HL-60 (cell line): Measurements from ENCODE around the gene GNAI2. TPM values are rescaled to one million over a fixed set of nuclear protein-coding genes. Genes with fewer than 3 reads are reported as not detected.

Experiments used
- DNase-seq, 2 experiments: peaks; one replicate each; pipeline ENCODE4 v3.0.0-alpha.2; 2010 to 2020; ENCODE audit warnings: low read depth in 1 of 2, low spot score in 1 of 2
- H3K27ac ChIP-seq: fragments of 250-450 bp; sonication (Bioruptor Pico); replicated peaks from 2 replicates; pipeline ENCODE4 v1.5.1; 2020; ENCODE audit warnings: mild to moderate bottlenecking, moderate library complexity
- H3K27me3 ChIP-seq: fragments of 250-450 bp; sonication (Bioruptor Pico); 2 replicates; pipeline ENCODE4 v1.5.1; 2021; ENCODE audit warnings: mild to moderate bottlenecking, moderate library complexity; ENCODE audit not compliant: insufficient read depth, poor library complexity, severe bottlenecking
- H3K4me3 ChIP-seq: replicated peaks from 2 replicates; pipeline ENCODE4 v1.5.1; 2011; ENCODE audit warnings: mild to moderate bottlenecking, control low read depth, low read length; ENCODE audit not compliant: insufficient read depth
- GABPA ChIP-seq: IDR thresholded peaks from 2 replicates; pipeline ENCODE4 v1.6.1; 2012; ENCODE audit warnings: low read depth
- POLR2AphosphoS5 ChIP-seq: IDR thresholded peaks from 2 replicates; pipeline ENCODE4 v1.6.1; 2012; ENCODE audit warnings: low read depth
- SPI1 ChIP-seq: IDR thresholded peaks from 2 replicates; pipeline ENCODE4 v1.6.1; 2012; ENCODE audit warnings: low read depth, mild to moderate bottlenecking, borderline replicate concordance
- microRNA-seq: library from miRNA; unstranded; fragments of <30 nt; microRNA quantifications from one replicate; pipeline ENCODE4, GENCODE V29; 2018
- TF ChIP-seq, protein P1 (sequence below): IDR thresholded peaks from 2 replicates; pipeline ENCODE4 v1.6.1; 2012; ENCODE audit warnings: low read depth; ENCODE audit not compliant: insufficient replicate concordance
- TF ChIP-seq, protein P2 (sequence below): IDR thresholded peaks from one replicate; pipeline ENCODE4 v1.5.1; 2011; ENCODE audit warnings: low read length, control low read depth, inconsistent platforms; ENCODE audit not compliant: insufficient read depth

Gene GNAI2

DNA sequence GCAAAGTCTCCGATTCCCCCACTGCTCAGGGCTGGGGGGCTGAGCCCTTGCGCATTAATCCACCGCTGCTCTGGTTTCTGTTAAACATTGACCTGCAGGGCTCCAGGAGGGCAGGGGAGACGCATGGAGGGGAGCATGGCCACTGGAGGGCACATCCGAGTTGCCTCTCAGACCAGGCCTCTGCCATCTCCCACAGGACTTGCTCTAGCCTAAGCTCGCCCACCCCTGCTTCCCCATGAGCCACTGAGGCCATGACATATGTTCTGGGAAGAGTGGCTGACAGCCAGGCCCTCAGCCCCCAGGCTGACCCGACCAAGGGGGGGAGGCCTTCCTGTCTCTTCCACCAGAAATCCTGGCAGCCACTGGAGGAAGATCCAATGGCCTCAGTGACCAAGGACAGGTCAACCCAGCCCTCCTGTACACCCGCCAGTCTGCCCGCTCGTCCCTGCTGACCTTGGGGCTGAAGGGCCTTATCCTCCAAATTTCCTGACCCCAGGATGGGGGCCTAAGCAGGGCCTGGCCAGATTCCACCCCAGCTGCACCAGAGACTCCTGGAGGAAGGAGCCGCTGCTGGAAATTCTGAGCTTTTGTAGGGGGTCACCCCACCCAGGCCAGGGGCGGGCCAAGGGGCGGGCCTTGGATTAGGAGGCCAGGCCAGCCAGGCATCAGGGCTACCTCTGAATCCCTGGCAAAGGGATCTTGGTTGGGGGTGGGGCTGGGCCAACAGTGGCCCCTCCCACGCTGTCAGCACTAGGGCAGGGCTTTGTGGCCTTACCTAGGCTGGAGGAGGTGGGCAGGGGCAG lies 67.2 kb downstream of the GNAI2 start, which contains the start of gene HYAL1:
Gene HYAL1, minus strand, starts transcription at position 562 of the 803 bp plus-strand sequence. CDS start 618 bp downstream, outside the sequence.
- no peak for DNase-seq
- H3K4me3 ChIP-seq = no peak within 1 kb of the TSS

DNA sequence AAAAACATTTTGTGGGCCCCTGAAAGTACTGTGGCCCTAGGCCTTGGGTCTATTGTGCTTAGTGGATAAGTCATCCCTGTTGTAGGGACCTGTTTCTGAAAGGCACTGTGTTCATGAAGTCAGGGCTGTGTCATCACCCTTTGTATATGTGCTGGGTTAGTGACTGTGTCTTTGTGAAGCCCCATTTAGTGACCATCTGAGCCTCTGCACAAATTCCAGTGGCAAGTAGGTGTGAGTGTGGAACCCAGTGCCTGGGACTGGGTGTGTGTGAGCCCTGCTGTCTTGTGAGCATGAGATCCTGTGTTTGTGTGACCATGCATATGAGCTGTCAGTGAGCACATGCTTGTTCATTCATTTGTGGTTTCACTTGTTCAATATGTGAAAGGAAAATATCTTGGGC lies 68.6 kb downstream of the GNAI2 start:
- TF ChIP-seq, protein P1, sequence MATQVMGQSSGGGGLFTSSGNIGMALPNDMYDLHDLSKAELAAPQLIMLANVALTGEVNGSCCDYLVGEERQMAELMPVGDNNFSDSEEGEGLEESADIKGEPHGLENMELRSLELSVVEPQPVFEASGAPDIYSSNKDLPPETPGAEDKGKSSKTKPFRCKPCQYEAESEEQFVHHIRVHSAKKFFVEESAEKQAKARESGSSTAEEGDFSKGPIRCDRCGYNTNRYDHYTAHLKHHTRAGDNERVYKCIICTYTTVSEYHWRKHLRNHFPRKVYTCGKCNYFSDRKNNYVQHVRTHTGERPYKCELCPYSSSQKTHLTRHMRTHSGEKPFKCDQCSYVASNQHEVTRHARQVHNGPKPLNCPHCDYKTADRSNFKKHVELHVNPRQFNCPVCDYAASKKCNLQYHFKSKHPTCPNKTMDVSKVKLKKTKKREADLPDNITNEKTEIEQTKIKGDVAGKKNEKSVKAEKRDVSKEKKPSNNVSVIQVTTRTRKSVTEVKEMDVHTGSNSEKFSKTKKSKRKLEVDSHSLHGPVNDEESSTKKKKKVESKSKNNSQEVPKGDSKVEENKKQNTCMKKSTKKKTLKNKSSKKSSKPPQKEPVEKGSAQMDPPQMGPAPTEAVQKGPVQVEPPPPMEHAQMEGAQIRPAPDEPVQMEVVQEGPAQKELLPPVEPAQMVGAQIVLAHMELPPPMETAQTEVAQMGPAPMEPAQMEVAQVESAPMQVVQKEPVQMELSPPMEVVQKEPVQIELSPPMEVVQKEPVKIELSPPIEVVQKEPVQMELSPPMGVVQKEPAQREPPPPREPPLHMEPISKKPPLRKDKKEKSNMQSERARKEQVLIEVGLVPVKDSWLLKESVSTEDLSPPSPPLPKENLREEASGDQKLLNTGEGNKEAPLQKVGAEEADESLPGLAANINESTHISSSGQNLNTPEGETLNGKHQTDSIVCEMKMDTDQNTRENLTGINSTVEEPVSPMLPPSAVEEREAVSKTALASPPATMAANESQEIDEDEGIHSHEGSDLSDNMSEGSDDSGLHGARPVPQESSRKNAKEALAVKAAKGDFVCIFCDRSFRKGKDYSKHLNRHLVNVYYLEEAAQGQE = no peak
- TF ChIP-seq, protein P2, sequence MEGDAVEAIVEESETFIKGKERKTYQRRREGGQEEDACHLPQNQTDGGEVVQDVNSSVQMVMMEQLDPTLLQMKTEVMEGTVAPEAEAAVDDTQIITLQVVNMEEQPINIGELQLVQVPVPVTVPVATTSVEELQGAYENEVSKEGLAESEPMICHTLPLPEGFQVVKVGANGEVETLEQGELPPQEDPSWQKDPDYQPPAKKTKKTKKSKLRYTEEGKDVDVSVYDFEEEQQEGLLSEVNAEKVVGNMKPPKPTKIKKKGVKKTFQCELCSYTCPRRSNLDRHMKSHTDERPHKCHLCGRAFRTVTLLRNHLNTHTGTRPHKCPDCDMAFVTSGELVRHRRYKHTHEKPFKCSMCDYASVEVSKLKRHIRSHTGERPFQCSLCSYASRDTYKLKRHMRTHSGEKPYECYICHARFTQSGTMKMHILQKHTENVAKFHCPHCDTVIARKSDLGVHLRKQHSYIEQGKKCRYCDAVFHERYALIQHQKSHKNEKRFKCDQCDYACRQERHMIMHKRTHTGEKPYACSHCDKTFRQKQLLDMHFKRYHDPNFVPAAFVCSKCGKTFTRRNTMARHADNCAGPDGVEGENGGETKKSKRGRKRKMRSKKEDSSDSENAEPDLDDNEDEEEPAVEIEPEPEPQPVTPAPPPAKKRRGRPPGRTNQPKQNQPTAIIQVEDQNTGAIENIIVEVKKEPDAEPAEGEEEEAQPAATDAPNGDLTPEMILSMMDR = no peak
- TF ChIP-seq SPI1 (no peak), POLR2AphosphoS5 (no peak), GABPA (no peak)
- no peaks in the 10 kb centered on the region for H3K27me3 ChIP-seq
- no peak overlapping the region for H3K27ac ChIP-seq
- no peak overlapping the region for H3K4me3 ChIP-seq
- no peak for DNase-seq

More for the DNA sequence above, 67.2 kb downstream of the GNAI2 start, which contains the start of gene HYAL1:
- Histone ChIP-seq H3K27ac (no peak within 1 kb of the TSS), H3K27me3 (no peaks in the 10 kb centered on the region)
- TF ChIP-seq, protein P2 = peak; percentile 2
- TF ChIP-seq POLR2AphosphoS5 = no peak

Small RNA genes lying within 50 kb of the gene (microRNA-seq; reads per million reads assigned to microRNA genes)
- not detected for gene MIR5787
